22Rv1 (cell line): Measurements from ENCODE around the gene NFATC1.

Experiments
- H3K27ac ChIP-seq: fragments of 450-650 bp; 2 replicates; pipeline ENCODE4 v1.5.1; 2017
- CTCF ChIP-seq: fragments of 450-650 bp; IDR thresholded peaks from 2 replicates; pipeline ENCODE4 v1.5.1; 2017; ENCODE audit warnings: mild to moderate bottlenecking
- ZFX ChIP-seq: fragments of 450-650 bp; IDR thresholded peaks from 2 replicates; pipeline ENCODE4 v1.6.1; 2017; ENCODE audit warnings: antibody characterized with exemption, borderline replicate concordance

NFATC1 gene

GRCh38 chr18:79387214-79387613 is 8.5 kb upstream of the NFATC1 start:
- no peak overlapping the region for H3K27ac ChIP-seq
- TF ChIP-seq ZFX: no peak
- no peak for TF ChIP-seq CTCF

GRCh38 chr18:79387615-79388014 is 8.1 kb upstream of the NFATC1 start:
- H3K27ac ChIP-seq: no peak overlapping the region
- no peak for TF ChIP-seq CTCF

GRCh38 chr18:79388043-79388442 is 7.7 kb upstream of the NFATC1 start:
- no peak overlapping the region for H3K27ac ChIP-seq
- TF ChIP-seq ZFX: no peak

GRCh38 chr18:79389689-79390088 is 6.0 kb upstream of the NFATC1 start:
- no peak overlapping the region for H3K27ac ChIP-seq
- TF ChIP-seq CTCF (no peak), ZFX (no peak)

- TF ChIP-seq ZFX: no peak
- H3K27ac ChIP-seq: no peak overlapping the region
Observed at GRCh38 chr18:79392226-79392625, 3.5 kb upstream of the NFATC1 start.

GRCh38 chr18:79393181-79393634 is 2.5 kb upstream of the NFATC1 start:
- no peak overlapping the region for H3K27ac ChIP-seq
- no peak for TF ChIP-seq ZFX
- no peak for TF ChIP-seq CTCF

- TF ChIP-seq CTCF (no peak), ZFX (no peak)
- no peak overlapping the region for H3K27ac ChIP-seq
Observed at GRCh38 chr18:79393635-79394533, 1.8 kb upstream of the NFATC1 start.

GRCh38 chr18:79394534-79395307 is 1.0 kb upstream of the NFATC1 start:
- TF ChIP-seq CTCF (no peak), ZFX (no peak)
- H3K27ac ChIP-seq: no peak overlapping the region
